A549 (cell line): ENCODE results near the gene LHFPL2. TPM values are rescaled to one million over a fixed set of nuclear protein-coding genes. Genes with fewer than 3 reads are reported as not detected.
A peak's percentile ranks its signal among the peaks of the same experiment; 100 is the strongest.

Source experiments
- ATAC-seq, 2 experiments: fragments of 200-7000 bp in 1 of 2; fragments of >200 bp in 1 of 2; cut with Nextera tagmentation in 1 of 2; cut with Tn5 transposase in 1 of 2; 3 replicates each; pipeline versions ENCODE4 v1.8.0 to v1.9.1; 2018 to 2020; ENCODE audit warnings: mild to moderate bottlenecking in 1 of 2, moderate library complexity in 1 of 2
- CTCF ChIA-PET: fragments of 300-600 bp; sonication (Branson Sonifier 250); formaldehyde crosslinking; extraction: SDS; loops from one replicate; lab custom pipeline; 2021; ENCODE audit warnings: antibody characterized with exemption, inconsistent platforms; lab: Yijun Ruan, JAX
- POLR2A ChIA-PET: fragments of 350-600 bp; formaldehyde crosslinking; extraction: SDS; loops from one replicate; lab custom pipeline; 2021; ENCODE audit warnings: antibody characterized with exemption, inconsistent platforms; lab: Yijun Ruan, JAX
- DNase-seq, 2 experiments: peaks; one replicate each; pipeline versions ENCODE4 v3.0.0 to v3.0.0-alpha.2; 2011 to 2016; ENCODE audit warnings: low read depth in 1 of 2, low spot score in 1 of 2
- FAIRE-seq: peaks from 2 replicates; lab custom pipeline; 2011; peaks lifted over from hg19 to GRCh38; lab: Jason Lieb, UNC
- H3K27ac ChIP-seq, 2 experiments: fragments of >200 bp; sonication (Bioruptor Twin); formaldehyde crosslinking; 3 replicates each; pipeline ENCODE4 v1.5.1; 2016 to 2017
- H3K4me1 ChIP-seq: fragments of >200 bp; sonication (Bioruptor Twin); formaldehyde crosslinking; 3 replicates; pipeline ENCODE4 v1.6.1; 2016
- H3K4me2 ChIP-seq: fragments of >200 bp; sonication (Bioruptor Twin); formaldehyde crosslinking; 3 replicates; pipeline ENCODE4 v1.6.1; 2016
- H3K4me3 ChIP-seq: fragments of >200 bp; sonication (Bioruptor Twin); formaldehyde crosslinking; 3 replicates; pipeline ENCODE4 v1.5.1; 2016
- H3K9me3 ChIP-seq: fragments of >200 bp; sonication (Bioruptor Twin); formaldehyde crosslinking; 3 replicates; pipeline ENCODE4 v1.6.1; 2016
- CHD2 ChIP-seq: fragments of 150-350 bp; IDR thresholded peaks from 2 replicates; pipeline ENCODE4 v1.6.1; 2014; ENCODE audit warnings: low read length; ENCODE audit not compliant: partially characterized antibody
- ESRRA ChIP-seq: fragments of 150-350 bp; IDR thresholded peaks from 2 replicates; pipeline ENCODE4 v1.6.1; 2014; ENCODE audit warnings: mild to moderate bottlenecking, low read length, borderline replicate concordance
- GATA3 ChIP-seq: IDR thresholded peaks from 2 replicates; pipeline ENCODE4 v1.6.1; 2012; ENCODE audit warnings: borderline replicate concordance
- HDAC2 ChIP-seq: fragments of 200-600 bp; sonication (generic); IDR thresholded peaks from 2 replicates; pipeline ENCODE4 v1.6.1; 2016
- KDM1A ChIP-seq: fragments of 200-600 bp; sonication (generic); IDR thresholded peaks from 2 replicates; pipeline ENCODE4 v1.6.1; 2016; ENCODE audit warnings: low read depth, mild to moderate bottlenecking
- KDM5A ChIP-seq: fragments of 200-600 bp; sonication (generic); IDR thresholded peaks from 2 replicates; pipeline ENCODE4 v1.6.1; 2016; ENCODE audit warnings: antibody characterized with exemption, mild to moderate bottlenecking
- MAFK ChIP-seq: fragments of 450-650 bp; IDR thresholded peaks from 2 replicates; pipeline ENCODE4 v1.6.1; 2014; ENCODE audit not compliant: partially characterized antibody
- MYC ChIP-seq: IDR thresholded peaks from 2 replicates; pipeline ENCODE4 v1.6.1; 2012; ENCODE audit warnings: mild to moderate bottlenecking, inconsistent platforms, low read length, improper control_type of control experiment, borderline replicate concordance
- PHF8 ChIP-seq: fragments of 200-600 bp; sonication (generic); IDR thresholded peaks from 2 replicates; pipeline ENCODE4 v1.6.1; 2016; ENCODE audit warnings: low read depth, mild to moderate bottlenecking, antibody characterized with exemption, moderate library complexity, borderline replicate concordance
- POLR2A ChIP-seq: IDR thresholded peaks from 2 replicates; pipeline ENCODE4 v1.6.1; 2012; ENCODE audit warnings: mild to moderate bottlenecking, low read length
- POLR2AphosphoS2 ChIP-seq: conservative IDR thresholded peaks from 2 replicates; pipeline ENCODE4 v1.6.1; 2012; ENCODE audit warnings: low read length, improper control_type of control experiment, inconsistent platforms
- RAD21 ChIP-seq, 2 experiments: fragments of >200 bp in 1 of 2; sonication (Bioruptor Twin) in 1 of 2; formaldehyde crosslinking in 1 of 2; IDR thresholded peaks in 1 of 2; conservative IDR thresholded peaks in 1 of 2; 2 replicates in 1 of 2; 3 replicates in 1 of 2; pipeline ENCODE4 v1.6.1; 2012 to 2018; ENCODE audit warnings: inconsistent platforms in 1 of 2
- RARB ChIP-seq: fragments of 250-450 bp; sonication (Bioruptor Pico); IDR thresholded peaks from 2 replicates; pipeline ENCODE4 v1.8.0; 2021; ENCODE audit warnings: mild to moderate bottlenecking, moderate library complexity
- RCOR1 ChIP-seq: fragments of 150-350 bp; IDR thresholded peaks from 2 replicates; pipeline ENCODE4 v1.6.1; 2014; ENCODE audit warnings: antibody characterized with exemption, low read length, low read depth
- RFX5 ChIP-seq: fragments of 450-650 bp; IDR thresholded peaks from 2 replicates; pipeline ENCODE4 v1.7.1; 2014; ENCODE audit warnings: antibody characterized with exemption, mild to moderate bottlenecking, moderate library complexity
- SMC3 ChIP-seq: fragments of >200 bp; sonication (Bioruptor Twin); formaldehyde crosslinking; IDR thresholded peaks from 3 replicates; pipeline ENCODE4 v1.6.1; 2018; ENCODE audit warnings: inconsistent platforms
- SREBF2 ChIP-seq: fragments of 450-650 bp; IDR thresholded peaks from 2 replicates; pipeline ENCODE4 v1.6.1; 2014; ENCODE audit warnings: mild to moderate bottlenecking, moderate library complexity
- TP53 ChIP-seq: fragments of 250-450 bp; sonication (Bioruptor Pico); IDR thresholded peaks from 2 replicates; pipeline ENCODE4 v1.5.0; 2021; ENCODE audit warnings: mild to moderate bottlenecking, moderate library complexity
- ZSCAN20 ChIP-seq: fragments of 250-450 bp; sonication (Bioruptor Pico); IDR thresholded peaks from 2 replicates; pipeline ENCODE4 v1.8.0; 2022; ENCODE audit warnings: mild to moderate bottlenecking, moderate library complexity
- WGBS: methylation state at CpG from one replicate; pipeline ENCODE4 v1.1.6; 2017; ENCODE audit errors: missing lambda C conversion rate; 5-methylcytosine and 5-hydroxymethylcytosine counted together
- polyA plus RNA-seq, 4 experiments: library from polyadenylated mRNA; depleted of rRNA in 3 of 4; stranded (reverse); fragments of >200 nt; fragmentation: RNase III in 1 of 4; extraction: RNeasy Plus Mini Kit Qiagen cat#74134 plus additional on column Dnase treatment in 1 of 4; gene quantifications; 2 replicates in 3 of 4; 3 replicates in 1 of 4; pipeline ENCODE4 v1.2.3, GENCODE V29; 2011 to 2017
- TF ChIP-seq, protein P1 (sequence below): fragments of >200 bp; sonication (Bioruptor Twin); formaldehyde crosslinking; IDR thresholded peaks from 3 replicates; pipeline ENCODE4 v1.5.1; 2016
- TF ChIP-seq, protein P2 (sequence below): fragments of 450-650 bp; IDR thresholded peaks from 2 replicates; pipeline ENCODE4 v1.6.1; 2014; ENCODE audit warnings: antibody characterized with exemption
- TF ChIP-seq, protein P3 (sequence below): fragments of >200 bp; sonication (Bioruptor Twin); formaldehyde crosslinking; IDR thresholded peaks from 2 replicates; pipeline ENCODE4 v1.6.1; 2016
- TF ChIP-seq, protein P4 (sequence below): IDR thresholded peaks from 2 replicates; pipeline ENCODE4 v1.6.1; 2012
- TF ChIP-seq, protein P5 (sequence below): IDR thresholded peaks from 2 replicates; pipeline ENCODE4 v1.6.1; 2012

LHFPL2 gene
- polyA plus RNA-seq, 2 of the 4 experiments (the other 2 are of a cell fraction) = 24.9 to 41.7 TPM

DNA sequence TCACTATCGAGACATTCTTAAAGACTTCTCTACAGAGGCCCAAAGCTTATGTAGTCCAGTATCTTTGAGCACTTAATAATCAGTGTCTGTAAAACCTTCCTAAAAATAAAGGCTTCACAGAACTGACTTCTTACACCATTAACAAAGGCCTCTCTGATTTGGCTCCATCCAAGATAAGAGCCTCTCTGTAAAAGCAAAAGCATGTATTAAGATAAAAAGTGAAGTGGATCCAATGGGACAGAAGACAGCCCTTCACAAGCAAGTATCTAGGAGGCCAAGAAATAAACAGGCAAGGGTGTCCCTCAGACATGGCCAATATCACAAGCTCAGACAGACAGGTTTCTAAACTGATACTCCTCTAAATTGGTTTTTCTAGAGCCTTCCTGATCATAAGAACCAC is 11.9 kb downstream of the LHFPL2 start:
- Histone ChIP-seq H3K4me3 (no peak overlapping the region), H3K4me1 (peaks cover 68% of the 10 kb centered on the region), H3K27ac (peak overlapping the region in 1 of 2 experiments; percentile 77; a peak in 3 of 6 replicates), H3K4me2 (no peak overlapping the region), H3K9me3 (no peaks in the 10 kb centered on the region)
- no peak for TF ChIP-seq TP53 (CRISPR knock-in tag)
- TF ChIP-seq CHD2 = no peak
- TF ChIP-seq MAFK = no peak
- TF ChIP-seq ESRRA = no peak
- FAIRE-seq (no peak), ATAC-seq (no peak), DNase-seq (no peak)
- ChIA-PET POLR2A (interaction anchor here (1.1 kb wide), 1 partner anchor 10 kb away, joined by 4 read pairs; no protein-coding TSS in a partner anchor), CTCF (interaction anchor here (0.6 to 2.6 kb wide), 14 partner anchors 9 to 328 kb away, joined by 3 to 11 read pairs (median 4); no protein-coding TSS in a partner anchor)
- 96% methylated on average over 1 of the region's 1 CpG for WGBS

DNA sequence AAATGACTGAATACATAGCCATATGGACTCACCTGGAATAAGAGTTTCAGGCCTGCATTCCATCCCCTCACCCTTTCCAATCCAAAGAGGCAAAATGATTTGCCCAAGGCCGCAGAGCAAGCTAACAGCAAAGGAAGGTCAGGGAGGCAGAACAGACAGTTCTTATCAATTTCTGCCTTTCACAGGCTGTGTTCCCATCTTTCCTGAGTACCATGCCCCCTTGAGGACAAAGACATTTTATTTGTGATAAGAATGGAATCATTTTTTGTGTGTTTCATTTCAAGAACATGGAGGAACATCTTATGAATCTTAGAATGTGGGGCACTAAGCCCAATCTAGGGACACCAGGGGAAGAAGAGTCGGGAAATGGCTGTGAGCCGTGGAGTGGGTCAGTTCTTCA is 13.9 kb downstream of the LHFPL2 start:
- ATAC-seq (no peak; a peak in 1 of 6 replicates), DNase-seq (peak in 1 of 2 experiments; percentile 24), FAIRE-seq (no peak)
- Histone ChIP-seq H3K9me3 (no peaks in the 10 kb centered on the region), H3K4me2 (no peak overlapping the region), H3K4me3 (no peak overlapping the region), H3K27ac (peak overlapping the region in 1 of 2 experiments; percentile 51; a peak in 2 of 6 replicates), H3K4me1 (peaks cover 47% of the 10 kb centered on the region)
- TF ChIP-seq RAD21 (conservative IDR thresholded peaks at IDR 0.05 in 1 of 2, IDR thresholded peaks at IDR 0.05 in 1 of 2) (peak; percentile 43 to 47), SMC3 (peak; percentile 40; the same call in 1 of the 3 replicates), PHF8 (no peak)
- TF ChIP-seq, protein P1, sequence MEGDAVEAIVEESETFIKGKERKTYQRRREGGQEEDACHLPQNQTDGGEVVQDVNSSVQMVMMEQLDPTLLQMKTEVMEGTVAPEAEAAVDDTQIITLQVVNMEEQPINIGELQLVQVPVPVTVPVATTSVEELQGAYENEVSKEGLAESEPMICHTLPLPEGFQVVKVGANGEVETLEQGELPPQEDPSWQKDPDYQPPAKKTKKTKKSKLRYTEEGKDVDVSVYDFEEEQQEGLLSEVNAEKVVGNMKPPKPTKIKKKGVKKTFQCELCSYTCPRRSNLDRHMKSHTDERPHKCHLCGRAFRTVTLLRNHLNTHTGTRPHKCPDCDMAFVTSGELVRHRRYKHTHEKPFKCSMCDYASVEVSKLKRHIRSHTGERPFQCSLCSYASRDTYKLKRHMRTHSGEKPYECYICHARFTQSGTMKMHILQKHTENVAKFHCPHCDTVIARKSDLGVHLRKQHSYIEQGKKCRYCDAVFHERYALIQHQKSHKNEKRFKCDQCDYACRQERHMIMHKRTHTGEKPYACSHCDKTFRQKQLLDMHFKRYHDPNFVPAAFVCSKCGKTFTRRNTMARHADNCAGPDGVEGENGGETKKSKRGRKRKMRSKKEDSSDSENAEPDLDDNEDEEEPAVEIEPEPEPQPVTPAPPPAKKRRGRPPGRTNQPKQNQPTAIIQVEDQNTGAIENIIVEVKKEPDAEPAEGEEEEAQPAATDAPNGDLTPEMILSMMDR = peak; percentile 37; the same call in 2 of the 3 replicates
- POLR2A ChIA-PET = no interaction called here
- CTCF ChIA-PET = interaction anchor here (1.0 to 3.0 kb wide), 6 partner anchors 9 to 90 kb away, joined by 3 to 16 read pairs (median 6); partner anchors contain the start of gene LHFPL2
- WGBS = 95% methylated on average over 3 of the region's 3 CpGs

DNA sequence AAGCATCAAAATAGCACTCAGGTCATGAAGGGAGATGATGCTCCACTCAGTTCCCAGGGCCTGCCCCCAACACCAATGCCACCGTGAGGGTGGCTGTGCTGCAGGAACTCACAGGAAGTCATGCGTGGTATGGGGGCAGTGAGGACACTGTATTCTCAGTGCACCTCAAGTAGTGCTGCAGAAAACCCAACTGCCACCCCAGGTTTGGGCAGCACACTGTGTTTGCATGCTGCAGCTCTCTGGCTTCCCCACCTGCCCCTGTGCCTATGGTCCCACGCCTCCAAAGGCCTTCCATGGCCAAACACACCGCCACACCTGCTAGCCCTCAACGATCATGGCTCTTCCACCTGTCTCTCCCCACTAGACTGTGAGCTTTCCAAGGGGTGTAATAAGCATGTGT is 14.3 kb downstream of the LHFPL2 start:
- no peak overlapping the region for H3K4me2 ChIP-seq
- H3K4me1 ChIP-seq = peaks cover 46% of the 10 kb centered on the region
- peak overlapping the region in 1 of 2 experiments; percentile 51; a peak in 1 of 6 replicates for H3K27ac ChIP-seq
- FAIRE-seq (no peak), ATAC-seq (no peak), DNase-seq (no peak)
- no peak overlapping the region for H3K4me3 ChIP-seq
- TF ChIP-seq, protein P2, sequence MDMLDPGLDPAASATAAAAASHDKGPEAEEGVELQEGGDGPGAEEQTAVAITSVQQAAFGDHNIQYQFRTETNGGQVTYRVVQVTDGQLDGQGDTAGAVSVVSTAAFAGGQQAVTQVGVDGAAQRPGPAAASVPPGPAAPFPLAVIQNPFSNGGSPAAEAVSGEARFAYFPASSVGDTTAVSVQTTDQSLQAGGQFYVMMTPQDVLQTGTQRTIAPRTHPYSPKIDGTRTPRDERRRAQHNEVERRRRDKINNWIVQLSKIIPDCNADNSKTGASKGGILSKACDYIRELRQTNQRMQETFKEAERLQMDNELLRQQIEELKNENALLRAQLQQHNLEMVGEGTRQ = no peak
- no peak for TF ChIP-seq HDAC2
- TF ChIP-seq POLR2AphosphoS2 = no peak
- ChIA-PET POLR2A (no interaction called here), CTCF (interaction anchor here (1.2 to 3.0 kb wide), 6 partner anchors 9 to 97 kb away, joined by 3 to 16 read pairs (median 6); partner anchors contain the start of gene LHFPL2)
- 90% methylated on average over 5 of the region's 5 CpGs for WGBS
- H3K9me3 ChIP-seq = no peaks in the 10 kb centered on the region

DNA sequence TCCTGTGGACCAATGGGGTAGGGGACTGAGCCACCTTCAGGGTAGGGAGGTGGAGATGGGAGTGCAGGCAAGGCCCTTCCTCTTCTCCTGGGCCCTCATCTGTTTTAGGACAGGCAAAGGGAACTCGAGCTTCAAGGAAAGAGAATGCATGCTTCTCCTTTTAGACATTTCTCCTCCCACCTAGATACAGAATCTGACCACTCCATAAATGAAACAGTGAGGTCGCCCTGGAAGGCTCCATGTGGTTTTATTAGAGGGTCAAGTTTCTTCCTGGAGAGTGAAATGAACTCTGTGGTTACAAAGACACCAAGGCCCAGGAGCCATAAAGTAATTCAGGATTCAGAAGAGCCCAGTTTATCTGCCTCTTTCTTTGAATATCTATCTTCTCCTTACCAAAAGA is 14.9 kb downstream of the LHFPL2 start:
- no peak for ATAC-seq
- H3K4me1 ChIP-seq = peaks cover 46% of the 10 kb centered on the region
- ChIA-PET POLR2A (no interaction called here), CTCF (interaction anchor here (1.2 to 3.0 kb wide), 6 partner anchors 8 to 96 kb away, joined by 3 to 16 read pairs (median 6); partner anchors contain the start of gene LHFPL2)
- 98% methylated on average over 2 of the region's 2 CpGs for WGBS
- DNase-seq = no peak
- H3K9me3 ChIP-seq = no peaks in the 10 kb centered on the region
- TF ChIP-seq, protein P3, sequence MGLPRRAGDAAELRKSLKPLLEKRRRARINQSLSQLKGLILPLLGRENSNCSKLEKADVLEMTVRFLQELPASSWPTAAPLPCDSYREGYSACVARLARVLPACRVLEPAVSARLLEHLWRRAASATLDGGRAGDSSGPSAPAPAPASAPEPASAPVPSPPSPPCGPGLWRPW = no peak
- TF ChIP-seq ESRRA (no peak), CHD2 (no peak), TP53 (CRISPR knock-in tag) (no peak), RFX5 (no peak), MYC (no peak), ZSCAN20 (CRISPR knock-in tag) (no peak), SREBF2 (no peak), RCOR1 (no peak), POLR2A (no peak), POLR2AphosphoS2 (no peak), GATA3 (no peak), RARB (CRISPR knock-in tag) (no peak), KDM1A (no peak), KDM5A (no peak)
- TF ChIP-seq, protein P1 = no peak
- TF ChIP-seq, protein P4, sequence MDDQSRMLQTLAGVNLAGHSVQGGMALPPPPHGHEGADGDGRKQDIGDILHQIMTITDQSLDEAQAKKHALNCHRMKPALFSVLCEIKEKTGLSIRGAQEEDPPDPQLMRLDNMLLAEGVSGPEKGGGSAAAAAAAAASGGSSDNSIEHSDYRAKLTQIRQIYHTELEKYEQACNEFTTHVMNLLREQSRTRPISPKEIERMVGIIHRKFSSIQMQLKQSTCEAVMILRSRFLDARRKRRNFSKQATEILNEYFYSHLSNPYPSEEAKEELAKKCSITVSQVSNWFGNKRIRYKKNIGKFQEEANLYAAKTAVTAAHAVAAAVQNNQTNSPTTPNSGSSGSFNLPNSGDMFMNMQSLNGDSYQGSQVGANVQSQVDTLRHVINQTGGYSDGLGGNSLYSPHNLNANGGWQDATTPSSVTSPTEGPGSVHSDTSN = no peak
- TF ChIP-seq, protein P5, sequence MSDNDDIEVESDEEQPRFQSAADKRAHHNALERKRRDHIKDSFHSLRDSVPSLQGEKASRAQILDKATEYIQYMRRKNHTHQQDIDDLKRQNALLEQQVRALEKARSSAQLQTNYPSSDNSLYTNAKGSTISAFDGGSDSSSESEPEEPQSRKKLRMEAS = no peak
- TF ChIP-seq, all 56 proteins: peak for 0
- Histone ChIP-seq H3K4me3 (no peak overlapping the region), H3K4me2 (no peak overlapping the region), H3K27ac (peak overlapping the region in 1 of 2 experiments; percentile 17; a peak in 2 of 6 replicates)
- no peak for FAIRE-seq
